IPS-18c (cell line): ENCODE measurements around the gene RXRA.

Source experiments
- H3K4me3 ChIP-seq: 2 replicates; pipeline ENCODE4 v1.7.0; 2013; ENCODE audit warnings: low read depth, mild to moderate bottlenecking, low read length, moderate library complexity; ENCODE audit not compliant: insufficient read depth
- H3K9me3 ChIP-seq: one replicate; pipeline ENCODE4 v1.6.1; 2013; ENCODE audit warnings: mild to moderate bottlenecking, low read length, moderate library complexity; ENCODE audit not compliant: control insufficient read depth, insufficient read depth

RXRA gene

DNA sequence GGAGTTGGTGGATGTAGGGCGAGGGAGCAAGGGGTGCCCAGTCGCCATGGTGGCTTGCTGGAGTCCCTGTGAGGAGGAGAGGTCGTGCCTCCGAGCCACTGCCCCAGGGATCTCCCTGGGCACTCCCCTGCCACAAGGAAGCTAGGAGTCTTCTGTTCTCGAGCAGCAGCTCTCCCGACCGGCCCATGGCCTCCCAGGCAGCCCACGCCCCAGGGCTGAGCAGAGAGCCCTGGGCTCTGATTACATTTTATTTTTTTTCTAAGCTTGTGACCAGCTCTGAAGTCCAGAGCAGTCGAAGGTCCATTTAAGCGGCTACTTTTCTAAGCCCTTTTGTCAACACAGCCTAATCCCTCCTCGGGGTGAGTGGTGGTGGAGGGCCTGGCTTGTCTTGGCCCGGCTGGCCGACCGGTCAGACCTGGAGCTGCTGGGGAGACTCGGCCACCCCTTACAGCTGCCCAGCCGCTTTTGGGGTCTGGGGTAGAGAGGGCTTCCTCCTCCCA, 2.1 kb downstream of the RXRA start:
- Histone ChIP-seq H3K9me3 (no peaks in the 10 kb centered on the region), H3K4me3 (no peak overlapping the region)

- H3K9me3 ChIP-seq: no peaks in the 10 kb centered on the region
- H3K4me3 ChIP-seq: no peak overlapping the region
These were observed 2.8 kb downstream of the RXRA start for GRCh38 chr9:134328841-134329575.

- no peaks in the 10 kb centered on the region for H3K9me3 ChIP-seq
- no peak overlapping the region for H3K4me3 ChIP-seq
These were observed 3.3 kb downstream of the RXRA start for GRCh38 chr9:134329576-134329855.

DNA sequence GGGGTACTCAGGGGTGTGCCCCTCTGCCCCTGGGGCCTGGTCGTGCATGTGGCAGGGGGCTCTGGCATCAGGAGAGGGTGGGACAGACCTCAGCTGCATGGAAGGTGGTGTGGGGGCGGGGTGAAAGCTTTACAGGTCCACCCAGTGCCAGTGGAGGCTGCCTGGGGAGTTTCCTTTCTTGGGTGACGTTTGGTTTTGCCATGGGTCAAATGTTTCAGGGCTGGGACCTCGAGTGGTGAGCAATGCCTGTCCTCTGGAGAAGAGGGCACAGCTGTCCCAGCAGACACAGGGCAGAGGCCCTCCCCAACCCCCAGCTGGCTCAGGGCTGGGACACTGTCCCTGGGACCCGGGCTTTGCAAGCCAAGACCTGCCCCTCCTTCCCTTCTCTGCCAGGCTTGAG, 3.6 kb downstream of the RXRA start:
- no peak overlapping the region for H3K4me3 ChIP-seq
- no peaks in the 10 kb centered on the region for H3K9me3 ChIP-seq

GRCh38 chr9:134330590-134330989, 4.3 kb downstream of the RXRA start:
- Histone ChIP-seq H3K9me3 (no peaks in the 10 kb centered on the region), H3K4me3 (no peak overlapping the region)

GRCh38 chr9:134331186-134332025, 5.2 kb downstream of the RXRA start:
- no peaks in the 10 kb centered on the region for H3K9me3 ChIP-seq
- H3K4me3 ChIP-seq: no peak overlapping the region

DNA sequence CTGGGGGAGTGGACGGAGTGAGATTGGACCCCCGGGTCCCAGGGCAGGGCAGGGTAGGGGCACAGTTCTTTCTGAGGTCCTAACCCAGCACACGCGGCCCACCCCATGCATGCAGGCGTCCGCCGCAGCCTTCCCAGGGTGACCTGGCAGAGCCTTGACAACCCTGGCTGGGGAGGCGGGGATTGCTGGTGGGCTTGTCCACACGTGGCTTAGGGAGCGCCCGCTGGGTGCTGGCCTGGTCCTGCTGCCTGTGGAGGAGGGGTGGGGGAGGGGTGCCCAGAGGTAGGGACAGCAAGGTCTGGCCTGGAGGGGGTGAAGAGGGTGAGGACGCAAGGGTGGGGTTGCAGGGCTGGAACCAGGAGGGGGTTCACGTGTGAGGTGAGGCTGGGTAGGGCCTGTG, 6.0 kb downstream of the RXRA start:
- Histone ChIP-seq H3K4me3 (no peak overlapping the region), H3K9me3 (no peaks in the 10 kb centered on the region)

DNA sequence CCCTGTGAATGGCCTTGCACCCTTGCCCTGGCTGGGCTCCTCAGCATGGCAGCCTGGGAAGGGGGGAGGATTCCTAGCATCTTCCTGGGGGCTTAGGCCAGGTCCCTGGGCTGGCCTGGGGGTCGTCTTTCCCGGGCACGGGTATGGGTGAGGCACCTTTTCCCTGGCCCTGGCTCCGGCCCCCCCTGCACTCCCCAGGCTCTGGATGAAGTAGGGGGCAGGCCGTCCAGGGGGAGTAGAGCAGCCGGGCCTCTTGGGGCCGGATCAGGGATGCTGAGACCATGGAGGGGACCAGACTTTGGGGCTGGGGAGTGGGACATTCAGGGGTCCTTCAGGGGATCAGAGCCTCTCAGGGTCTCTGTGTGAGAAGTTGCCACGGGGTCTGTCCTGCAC, 6.6 kb downstream of the RXRA start:
- Histone ChIP-seq H3K4me3 (no peak overlapping the region), H3K9me3 (no peaks in the 10 kb centered on the region)

GRCh38 chr9:134333234-134333873, 7.1 kb downstream of the RXRA start:
- Histone ChIP-seq H3K9me3 (no peaks in the 10 kb centered on the region), H3K4me3 (no peak overlapping the region)

DNA sequence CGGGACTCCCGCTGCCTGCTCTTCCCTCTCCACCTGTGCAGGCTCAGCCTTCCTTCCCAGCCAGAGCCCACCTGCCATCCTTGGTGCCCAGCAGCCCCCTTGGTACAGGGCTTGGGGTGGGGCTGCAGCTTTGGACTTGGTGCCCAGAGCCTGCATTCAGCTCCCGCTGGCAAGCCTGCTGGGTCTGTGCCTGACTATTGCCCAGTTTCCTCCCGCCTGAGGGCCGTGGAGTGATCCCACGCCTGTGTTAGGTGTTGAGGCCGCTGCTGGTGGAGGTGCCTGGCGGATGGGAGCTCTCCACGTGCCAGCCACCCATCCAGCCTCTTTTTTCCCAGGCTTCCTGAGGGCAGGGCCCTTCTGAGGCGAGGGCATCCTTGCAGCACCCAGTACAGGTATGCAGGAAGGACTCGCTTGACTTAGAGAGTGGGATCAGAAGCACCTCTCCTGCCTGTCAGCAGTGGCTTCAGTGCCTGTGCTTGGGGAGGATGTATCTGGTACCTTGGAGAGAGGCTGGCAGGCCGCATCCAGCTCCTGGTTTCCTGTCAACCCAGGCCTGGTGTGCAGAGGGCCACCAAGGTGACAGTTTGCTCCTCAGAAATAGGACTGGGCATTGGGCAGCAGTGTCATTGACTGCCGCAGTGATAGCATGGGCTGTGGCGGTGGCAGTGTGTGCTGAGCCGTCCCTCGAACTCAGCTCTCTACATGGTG, 7.8 kb downstream of the RXRA start:
- Histone ChIP-seq H3K4me3 (no peak overlapping the region), H3K9me3 (no peaks in the 10 kb centered on the region)

GRCh38 chr9:134335061-134335460, 8.8 kb downstream of the RXRA start:
- no peak overlapping the region for H3K4me3 ChIP-seq
- no peaks in the 10 kb centered on the region for H3K9me3 ChIP-seq

DNA sequence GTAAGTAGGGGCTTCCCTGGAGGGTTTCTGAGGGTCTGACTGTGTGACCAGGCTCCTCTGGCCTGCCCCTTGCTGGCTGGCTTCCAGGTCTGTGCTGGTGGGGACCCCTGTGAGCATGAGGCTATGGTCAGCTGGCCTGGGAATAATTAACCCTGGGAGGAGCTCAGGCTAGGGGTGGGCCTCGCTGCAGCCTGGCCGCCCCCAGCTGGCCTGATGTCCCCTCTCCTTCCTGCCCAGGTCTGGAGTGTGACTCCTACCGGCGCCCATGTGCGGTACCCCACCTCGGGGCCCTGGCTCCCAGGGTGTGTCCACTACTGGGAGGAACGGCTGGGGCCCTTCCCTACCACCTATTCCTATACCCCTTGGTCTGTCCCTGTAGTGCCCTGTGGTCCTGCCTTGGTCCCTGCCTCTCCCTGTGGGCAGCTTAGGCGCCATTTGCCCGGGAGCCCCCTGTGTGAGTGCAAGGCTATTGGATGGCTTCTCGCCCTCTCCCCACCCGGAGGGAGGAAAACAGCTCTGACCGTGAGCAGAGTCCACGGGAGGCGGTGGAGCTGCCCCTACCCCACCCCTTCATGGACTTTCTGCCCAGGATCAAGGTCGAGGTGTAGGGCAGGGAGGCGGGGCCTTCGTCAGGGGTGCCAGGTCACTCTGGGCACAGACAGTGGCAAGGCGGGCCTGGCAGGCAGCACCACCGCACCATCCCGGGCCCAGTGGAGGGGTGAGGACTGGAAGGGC, 9.4 kb downstream of the RXRA start:
- no peaks in the 10 kb centered on the region for H3K9me3 ChIP-seq
- H3K4me3 ChIP-seq: no peak overlapping the region

GRCh38 chr9:134336228-134336627, 10.0 kb downstream of the RXRA start:
- H3K4me3 ChIP-seq: no peak overlapping the region
- no peaks in the 10 kb centered on the region for H3K9me3 ChIP-seq

GRCh38 chr9:134336924-134337323, 10.7 kb downstream of the RXRA start:
- no peaks in the 10 kb centered on the region for H3K9me3 ChIP-seq
- H3K4me3 ChIP-seq: no peak overlapping the region

DNA sequence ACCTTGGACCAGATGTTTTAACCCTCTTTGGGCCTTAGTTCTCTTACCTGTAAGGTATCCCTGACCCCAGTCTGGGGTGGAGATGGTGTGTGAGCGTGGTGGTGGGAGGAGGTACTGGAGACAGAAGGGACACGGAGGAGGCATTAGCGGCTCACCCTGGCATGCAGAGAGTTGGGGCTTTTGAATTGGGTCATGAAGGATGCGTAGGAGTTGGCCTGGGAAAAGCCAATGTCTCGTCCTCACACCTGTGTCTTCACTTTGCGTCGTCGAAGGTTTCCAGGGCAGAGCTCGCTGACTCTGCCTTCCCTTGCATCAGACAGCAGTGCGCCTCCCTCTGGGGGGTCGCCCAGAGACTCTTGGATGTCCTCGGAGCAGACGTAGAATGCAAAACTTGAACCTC, 11.2 kb downstream of the RXRA start:
- Histone ChIP-seq H3K4me3 (no peak overlapping the region), H3K9me3 (no peaks in the 10 kb centered on the region)

DNA sequence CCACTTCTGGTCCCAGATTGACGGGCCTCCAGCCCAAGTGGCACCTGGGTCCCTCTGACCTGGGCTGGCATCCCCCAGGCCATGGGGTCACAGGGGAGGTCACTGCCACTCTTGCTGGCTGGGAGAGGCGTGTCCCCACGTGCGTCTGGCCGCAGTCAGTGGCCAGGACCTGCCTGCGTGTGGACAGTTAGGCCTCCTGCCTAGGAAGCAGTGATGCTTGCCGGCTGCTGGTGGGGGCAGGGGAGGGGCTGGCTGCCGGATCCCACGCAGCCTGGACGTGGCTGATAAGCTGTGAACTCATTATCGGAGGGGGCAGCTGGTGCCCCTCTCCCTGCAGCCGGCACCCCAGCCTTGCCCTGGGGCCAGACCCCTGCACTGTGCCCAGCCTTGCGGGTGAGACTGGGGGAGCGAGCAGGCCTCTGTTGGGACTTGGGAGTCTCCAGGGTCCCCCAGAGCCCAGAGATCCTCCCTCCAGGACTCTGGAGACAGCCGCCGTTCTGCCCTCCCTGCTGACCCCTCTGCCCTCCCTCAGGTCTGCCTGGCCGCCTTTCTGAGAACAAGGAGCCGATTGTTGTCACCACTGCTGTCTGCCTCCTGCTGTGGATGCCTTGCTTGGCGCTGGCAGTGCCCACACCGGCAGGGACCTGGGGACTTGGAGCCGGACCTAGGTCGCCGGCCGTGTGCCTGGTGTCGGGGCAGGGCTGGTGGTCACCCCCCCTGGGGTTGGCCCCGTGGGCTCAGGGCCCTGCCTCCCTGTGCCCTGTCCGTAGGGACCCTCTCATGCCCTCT, 12.3 kb downstream of the RXRA start:
- Histone ChIP-seq H3K9me3 (no peaks in the 10 kb centered on the region), H3K4me3 (no peak overlapping the region)
